Gastroesophageal sphincter (tissue), 3 donors: ENCODE results near the gene PIGS.

Experiments
- CTCF ChIP-seq, 4 experiments: fragments of 200-600 bp in 2 of 4; fragments of 450-650 bp in 2 of 4; sonication (generic) in 1 of 4; IDR thresholded peaks; one replicate each; pipeline ENCODE4 v1.5.1; 2017 to 2019; ENCODE audit warnings: antibody characterized with exemption in 4 of 4, mild to moderate bottlenecking in 2 of 4, moderate library complexity in 2 of 4
- EP300 ChIP-seq: sonication (generic); formaldehyde crosslinking; IDR thresholded peaks from one replicate; pipeline ENCODE4 v1.6.1; 2017; ENCODE audit warnings: antibody characterized with exemption, mild to moderate bottlenecking
- POLR2A ChIP-seq, 2 donors: fragments of 450-650 bp; IDR thresholded peaks; one replicate each; pipeline ENCODE4 v1.6.1; 2017; ENCODE audit warnings: antibody characterized with exemption in 2 of 2, mild to moderate bottlenecking in 2 of 2, moderate library complexity in 1 of 2
- POLR2AphosphoS5 ChIP-seq: sonication (generic); formaldehyde crosslinking; IDR thresholded peaks from one replicate; pipeline ENCODE4 v1.6.1; 2017; ENCODE audit warnings: antibody characterized with exemption

DNA sequence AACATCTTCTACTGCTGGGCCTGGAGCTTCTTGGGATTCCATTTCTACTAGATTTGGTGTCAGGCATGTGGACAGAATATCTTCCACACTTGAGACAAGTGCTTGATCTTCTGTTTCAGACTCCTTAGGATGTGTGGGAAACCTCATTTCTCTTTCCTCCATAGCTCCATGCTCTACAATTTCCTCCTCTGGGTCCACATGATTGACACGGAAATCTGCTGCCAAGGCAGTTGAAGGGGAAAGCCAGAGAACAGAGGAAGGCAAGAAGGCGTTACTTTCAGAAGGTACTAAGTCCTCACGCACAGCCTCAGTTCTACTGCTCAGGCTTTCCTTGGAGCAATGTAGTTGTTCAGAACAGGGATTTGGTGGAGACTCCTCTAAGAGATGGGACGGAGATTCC, 20.9 kb upstream of the PIGS start:
- no peak for TF ChIP-seq POLR2A (IDR thresholded peaks at IDR 0.05)
- no peak for TF ChIP-seq CTCF (IDR thresholded peaks at IDR 0.05)
- TF ChIP-seq POLR2AphosphoS5, result no peak
- no peak for TF ChIP-seq EP300
